Hepatocyte (in vitro differentiated cells): ENCODE measurements around the gene TTC28.

Experiments
- CTCF ChIP-seq: fragments of 200-600 bp; sonication (generic); IDR thresholded peaks from 2 replicates; pipeline ENCODE4 v1.5.1; 2016; ENCODE audit warnings: antibody characterized with exemption, mild to moderate bottlenecking; ENCODE audit not compliant: poor library complexity
- EZH2 ChIP-seq: fragments of 200-600 bp; sonication (generic); IDR thresholded peaks from 2 replicates; pipeline ENCODE4 v1.6.1; 2016; ENCODE audit warnings: antibody characterized with exemption, mild to moderate bottlenecking, borderline replicate concordance
- EZH2phosphoT487 ChIP-seq: fragments of 200-600 bp; sonication (generic); IDR thresholded peaks from one replicate; pipeline ENCODE4 v1.6.1; 2018; ENCODE audit warnings: antibody characterized with exemption, mild to moderate bottlenecking, low read depth, moderate library complexity; ENCODE audit not compliant: unreplicated experiment, severe bottlenecking

GRCh38 chr22:28005513-28005912 lies 674.1 kb downstream of the TTC28 start:
- TF ChIP-seq CTCF (no peak), EZH2 (no peak), EZH2phosphoT487 (no peak)
